Stimulated activated CD4-positive, alpha-beta T cell treated with anti-CD3 and anti-CD28 coated beads, Interleukin-2, amount 100 ng/mL, for 48 hours (primary cell): Measurements from ENCODE around the gene PPM1E.
"Not testable (repeated sequence)": the region's sequence is repeated elsewhere in the genome, so short reads cannot be mapped to it uniquely, and the experiment has no call there.

Experiments
- DNase-seq, 2 donors: peaks; one replicate each; pipeline ENCODE4 v3.0.0-alpha.2; 2020

The PPM1E gene

GRCh38 chr17:58850106-58850505 is 94.5 kb downstream of the PPM1E start:
- DNase-seq: not testable (repeated sequence)

DNA sequence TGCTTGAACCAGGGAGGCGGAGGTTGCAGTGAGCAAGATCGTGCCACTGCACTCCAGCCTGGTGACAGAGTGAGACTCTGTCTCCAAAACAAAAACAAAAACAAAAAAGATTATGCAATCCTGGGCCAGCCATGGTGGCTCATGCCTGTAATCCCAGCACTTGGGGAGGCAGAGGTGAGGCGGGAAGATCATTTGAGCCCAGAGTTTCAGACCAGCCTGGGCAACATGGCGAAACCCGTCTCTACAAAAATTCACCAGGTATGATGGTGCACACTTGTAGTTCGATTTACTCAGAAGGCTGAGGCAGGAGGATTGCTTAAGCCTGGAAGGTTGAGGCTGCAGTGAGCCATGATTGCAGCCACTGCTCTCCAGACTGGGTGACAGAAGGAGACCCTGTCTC is 109.6 kb downstream of the PPM1E start:
- no peak for DNase-seq

GRCh38 chr17:58870747-58871146 is 115.1 kb downstream of the PPM1E start:
- DNase-seq: no peak

- no peak for DNase-seq
These were observed 118.3 kb downstream of the PPM1E start for GRCh38 chr17:58873926-58874325.

GRCh38 chr17:58875261-58875660 is 119.6 kb downstream of the PPM1E start:
- no peak for DNase-seq

GRCh38 chr17:58884161-58884560 is 128.5 kb downstream of the PPM1E start:
- no peak for DNase-seq

DNA sequence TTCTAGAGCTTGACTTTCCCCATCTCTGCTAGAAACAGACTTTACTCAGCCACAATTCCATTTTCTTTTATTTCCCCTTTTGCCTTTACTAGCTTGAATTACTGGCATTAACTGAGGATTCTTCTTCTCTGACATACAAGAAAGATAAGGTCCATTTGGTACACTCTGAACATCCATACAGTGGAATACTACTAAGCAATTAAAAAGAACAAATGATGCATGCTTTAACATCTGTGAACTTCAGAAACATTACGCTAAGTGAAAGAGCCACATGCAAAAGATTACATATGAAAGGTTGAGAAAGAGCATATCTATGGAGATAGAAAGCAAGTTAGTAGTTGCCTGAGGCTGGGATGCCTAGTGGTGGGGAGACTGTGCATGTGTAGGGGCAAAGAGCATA is 130.9 kb downstream of the PPM1E start:
- DNase-seq: no peak

DNA sequence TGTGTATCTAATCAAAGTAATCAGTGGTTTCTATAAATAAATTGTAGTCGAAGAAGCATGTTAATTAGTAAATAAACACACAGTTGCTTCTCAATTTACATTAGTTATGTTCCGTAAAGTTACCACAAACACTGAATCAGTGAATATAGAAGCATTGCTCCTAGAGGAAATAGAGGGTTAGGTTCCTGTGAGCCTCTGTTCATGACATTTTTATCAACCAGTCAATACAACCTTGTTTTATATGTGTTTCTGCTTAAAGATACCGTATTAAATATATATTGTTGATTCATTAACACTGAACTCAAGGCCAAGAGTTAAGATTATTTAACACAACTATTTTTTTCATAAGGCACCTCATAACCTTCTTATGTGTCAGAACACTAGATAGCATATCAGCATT is 134.3 kb downstream of the PPM1E start:
- DNase-seq: no peak

DNA sequence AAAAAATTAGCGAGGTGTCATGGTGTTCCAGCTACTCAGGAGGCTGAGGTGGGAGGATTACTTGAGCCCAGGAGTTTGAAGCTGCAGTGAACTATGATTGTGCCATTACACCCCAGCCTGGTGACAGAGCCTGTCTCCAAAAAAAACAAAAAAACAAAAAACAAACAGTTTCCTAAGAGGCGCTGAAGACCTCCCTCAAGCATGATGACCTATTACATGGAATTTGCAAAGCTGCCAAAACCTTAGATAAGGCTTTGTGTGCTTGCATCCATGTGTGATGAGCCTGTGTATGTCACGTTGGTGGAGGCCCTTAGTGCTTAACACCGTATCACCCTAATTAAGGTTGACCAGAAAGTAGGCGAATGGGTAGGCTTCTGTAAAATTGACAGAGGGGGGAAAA is 143.5 kb downstream of the PPM1E start:
- no peak for DNase-seq

- no peak for DNase-seq
These were observed 146.7 kb downstream of the PPM1E start for GRCh38 chr17:58902322-58902721.

- no peak for DNase-seq
These were observed 156.2 kb downstream of the PPM1E start for GRCh38 chr17:58911741-58912343.

- DNase-seq: no peak
These were observed 157.9 kb downstream of the PPM1E start for GRCh38 chr17:58913552-58913951.

- no peak for DNase-seq
These were observed 158.5 kb downstream of the PPM1E start for GRCh38 chr17:58913971-58914769.

DNA sequence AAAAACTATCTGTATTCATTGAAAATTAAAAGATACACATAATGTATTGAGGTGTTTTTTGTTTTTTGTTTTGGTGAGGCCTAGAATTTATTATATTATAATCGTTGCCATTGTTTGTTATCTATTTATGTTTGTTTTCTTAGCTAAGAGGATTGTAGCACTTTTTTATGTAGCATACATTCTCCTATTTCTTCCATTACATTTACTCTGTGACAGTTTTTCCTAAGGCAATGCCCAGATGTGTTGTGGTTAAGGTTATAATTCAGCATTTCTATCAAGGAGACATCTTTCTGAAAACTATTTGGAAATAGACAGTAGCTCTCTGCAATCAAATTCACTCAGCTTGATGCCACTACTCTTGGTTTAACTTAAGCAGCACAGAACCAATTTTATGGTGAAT is 161.6 kb downstream of the PPM1E start:
- DNase-seq: no peak

DNA sequence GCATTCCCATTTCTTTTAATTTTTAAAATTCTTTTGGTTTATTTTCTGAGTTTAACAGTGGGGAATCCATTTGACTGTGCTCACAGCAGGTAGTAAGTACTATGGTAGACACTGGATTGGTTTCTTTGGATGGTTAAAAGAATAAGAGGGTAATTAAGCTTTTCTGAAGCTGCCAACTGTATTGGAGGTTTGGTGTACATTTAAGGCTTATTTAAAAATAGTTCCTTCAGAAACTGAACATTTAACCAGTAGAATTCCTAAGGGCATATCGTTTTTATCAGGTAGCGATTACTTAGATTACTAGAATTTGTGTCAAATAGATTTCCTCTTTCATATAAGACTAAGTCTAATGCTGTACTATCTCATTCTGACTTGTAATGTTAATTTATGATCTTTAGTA is 162.4 kb downstream of the PPM1E start:
- DNase-seq: no peak

GRCh38 chr17:58918884-58919283 is 163.2 kb downstream of the PPM1E start:
- no peak for DNase-seq

DNA sequence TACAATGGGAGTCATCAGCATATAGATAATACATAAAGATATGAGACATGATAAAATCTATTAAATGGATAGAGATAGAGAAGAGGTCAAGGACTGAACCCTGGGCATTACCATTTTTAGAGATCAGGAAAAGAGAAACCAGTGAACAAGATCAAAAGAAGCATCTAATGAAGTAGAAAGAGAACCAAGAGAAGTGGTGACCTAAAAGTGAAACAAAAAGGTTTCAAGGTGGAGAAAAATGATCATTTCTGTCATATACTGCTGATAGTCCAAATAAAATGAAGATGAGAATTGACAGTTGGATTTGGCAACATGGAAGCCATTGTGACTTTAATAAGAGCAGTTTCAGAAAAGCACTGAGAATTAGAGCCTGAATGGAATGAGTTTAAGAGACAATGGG is 165.1 kb downstream of the PPM1E start:
- DNase-seq: no peak

DNA sequence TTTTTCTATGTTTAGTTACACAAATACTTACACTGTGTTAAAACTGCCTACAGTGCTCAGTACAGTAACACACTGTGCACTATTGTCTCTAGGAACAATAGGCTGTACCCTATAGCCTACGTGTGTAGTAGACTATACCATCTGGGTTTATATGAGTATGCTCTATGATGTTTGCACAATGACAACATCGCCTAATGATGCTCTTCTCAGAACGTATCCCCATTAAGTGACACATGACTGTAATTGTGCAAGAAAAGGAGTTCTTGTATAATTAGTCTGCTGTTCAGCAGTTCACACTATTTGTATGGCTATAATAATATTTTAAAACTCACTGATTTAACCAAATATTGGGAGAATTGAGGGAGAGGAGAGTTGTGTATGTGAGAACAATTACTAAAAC is 177.3 kb downstream of the PPM1E start:
- DNase-seq: no peak

- no peak for DNase-seq
These were observed 180.6 kb downstream of the PPM1E start for GRCh38 chr17:58936295-58936694.

- no peak for DNase-seq
These were observed 188.5 kb downstream of the PPM1E start for GRCh38 chr17:58944166-58944565.

DNA sequence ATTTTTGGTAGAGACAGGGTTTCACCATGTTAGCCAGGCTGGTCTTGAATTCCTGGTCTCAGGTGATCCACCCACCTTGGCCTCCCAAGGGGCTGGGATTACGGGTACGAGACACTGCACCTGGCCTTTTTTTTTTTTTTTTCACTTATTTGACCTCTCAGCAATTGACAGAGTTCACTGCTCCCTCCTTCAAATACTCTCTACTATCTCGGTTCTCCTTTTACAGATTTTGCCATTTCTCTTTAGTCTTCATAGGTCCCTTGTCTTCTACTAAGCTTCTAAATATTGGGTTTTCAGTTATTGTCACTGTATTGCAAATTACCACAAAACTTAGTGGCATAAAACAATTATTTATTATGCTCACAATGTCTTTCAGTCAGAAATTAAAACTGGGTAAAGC is 191.8 kb downstream of the PPM1E start:
- no peak for DNase-seq

GRCh38 chr17:58947824-58948223 is 192.2 kb downstream of the PPM1E start:
- no peak for DNase-seq

GRCh38 chr17:58954358-58954757 is 198.7 kb downstream of the PPM1E start:
- DNase-seq: not testable (repeated sequence)

DNA sequence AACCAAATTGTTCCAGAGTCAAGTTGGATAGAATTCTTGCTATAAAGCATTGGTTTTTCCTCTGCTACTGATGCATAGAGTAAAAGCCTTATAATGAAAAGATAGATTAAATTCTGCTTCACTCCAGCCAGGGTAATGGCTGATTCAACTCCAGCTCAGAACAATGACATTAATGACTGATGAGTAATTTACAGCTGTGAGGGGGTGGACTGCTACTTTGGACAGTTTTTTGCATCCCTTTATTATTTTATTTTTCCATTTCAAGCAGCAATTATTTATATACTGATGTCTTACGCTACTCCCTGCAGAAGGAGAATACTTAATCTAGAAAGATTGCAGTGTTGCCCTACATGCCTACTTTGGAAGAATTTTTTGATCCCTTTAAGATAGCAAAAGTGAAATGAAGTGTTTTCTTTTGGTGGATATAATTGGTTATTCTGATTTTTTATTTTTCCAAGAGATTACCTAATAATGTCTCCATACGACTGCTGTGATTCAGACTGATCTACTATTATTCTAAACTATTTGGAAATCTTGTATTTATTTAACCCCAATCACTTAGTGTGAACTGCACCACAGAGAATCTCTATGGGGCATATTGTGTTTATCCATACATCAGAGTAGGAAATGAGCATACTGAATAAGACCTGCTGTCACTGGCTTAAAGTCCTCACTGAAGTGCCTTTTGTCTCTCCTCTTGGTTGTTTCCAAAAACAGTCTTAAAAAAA is 201.5 kb downstream of the PPM1E start:
- no peak for DNase-seq
